Measurements from ENCODE around the gene IFFO2. TPM values are rescaled to one million over a fixed set of nuclear protein-coding genes. Genes with fewer than 3 reads are reported as not detected.

IFFO2 gene
- total RNA-seq, 4 donors from 2014 or later: 5.0 to 145 (median 13.6) TPM

GRCh38 chr1:18962855-18963737, 6.6 kb upstream of the IFFO2 start:
- TF ChIP-seq POLR2A (IDR thresholded peaks at IDR 0.05) (no peak), POLR2AphosphoS5 (IDR thresholded peaks at IDR 0.05) (no peak), CTCF (IDR thresholded peaks at IDR 0.05) (no peak), EP300 (IDR thresholded peaks at IDR 0.05; ENCODE audit: low read depth) (no peak)
- Histone ChIP-seq H3K27ac (peak overlapping the region in 3 of 4 donors; percentile 44 to 55 (median 54)), H3K9me3 (no peaks in the 10 kb centered on the region), H3K4me1 (peaks cover 3 to 14% (median 9%) of the 10 kb centered on the region in 4 donors), H3K4me3 (no peak overlapping the region), H3K36me3 (no peaks in the 10 kb centered on the region), H3K27me3 (no peaks in the 10 kb centered on the region)
- 86 to 87% methylated on average over 4 to 7 of the region's 7 CpGs for WGBS, 2 donors (ENCODE audit: low coverage in 1 of 2)
- in situ Hi-C loops (cut with MboI; ENCODE audit: low pct_ligation_motif_present in 1 of 4, low pct_unique_long_range_greater_than_20kb in 1 of 4, low sequenced_read_pairs in 3 of 4) (no loop called here), intact Hi-C loops (cut with DNase I; ENCODE audit: low total_unique reads) (no loop called here)
- no peak for DNase-seq

- peak overlapping the region; percentile 34 to 55 (median 49) for H3K27ac ChIP-seq
Observed at GRCh38 chr1:18962121-18962721, 5.7 kb upstream of the IFFO2 start.

GRCh38 chr1:18960821-18961220, 4.3 kb upstream of the IFFO2 start:
- DNase-seq: no peak
- intact Hi-C loops (cut with DNase I; ENCODE audit: low total_unique reads): no loop called here
- H3K36me3 ChIP-seq: no peaks in the 10 kb centered on the region
- 81 to 89% methylated on average over 3 of the region's 3 CpGs for WGBS, 2 donors (ENCODE audit: low coverage in 1 of 2)
- TF ChIP-seq POLR2AphosphoS5 (IDR thresholded peaks at IDR 0.05) (no peak), EP300 (IDR thresholded peaks at IDR 0.05; ENCODE audit: low read depth) (no peak), POLR2A (IDR thresholded peaks at IDR 0.05) (no peak), CTCF (IDR thresholded peaks at IDR 0.05) (no peak)
- H3K4me1 ChIP-seq: peaks cover 3 to 26% (median 16%) of the 10 kb centered on the region in 4 donors
- H3K4me3 ChIP-seq: no peak overlapping the region
- no peaks in the 10 kb centered on the region for H3K9me3 ChIP-seq
- in situ Hi-C loops (cut with MboI; ENCODE audit: low pct_ligation_motif_present in 1 of 4, low pct_unique_long_range_greater_than_20kb in 1 of 4, low sequenced_read_pairs in 3 of 4): no loop called here
- no peaks in the 10 kb centered on the region for H3K27me3 ChIP-seq
- H3K27ac ChIP-seq: no peak overlapping the region

More at GRCh38 chr1:18962121-18962721, 5.7 kb upstream of the IFFO2 start:
- WGBS, 2 donors (ENCODE audit: low coverage in 1 of 2): 48 to 50% methylated on average over 3 to 9 of the region's 9 CpGs
- Histone ChIP-seq H3K27me3 (no peaks in the 10 kb centered on the region), H3K36me3 (no peaks in the 10 kb centered on the region), H3K9me3 (no peaks in the 10 kb centered on the region), H3K4me3 (no peak overlapping the region), H3K4me1 (peaks cover 3 to 22% (median 12%) of the 10 kb centered on the region in 4 donors)
- no peak for TF ChIP-seq POLR2A (IDR thresholded peaks at IDR 0.05)
- in situ Hi-C loops (cut with MboI; ENCODE audit: low pct_ligation_motif_present in 1 of 4, low pct_unique_long_range_greater_than_20kb in 1 of 4, low sequenced_read_pairs in 3 of 4) (no loop called here), intact Hi-C loops (cut with DNase I; ENCODE audit: low total_unique reads) (no loop called here)
- peak; percentile 54 for DNase-seq

- DNase-seq: no peak
- in situ Hi-C loops (cut with MboI; ENCODE audit: low pct_ligation_motif_present in 1 of 4, low pct_unique_long_range_greater_than_20kb in 1 of 4, low sequenced_read_pairs in 3 of 4) (no loop called here), intact Hi-C loops (cut with DNase I; ENCODE audit: low total_unique reads) (no loop called here)
- no peak for TF ChIP-seq POLR2A (IDR thresholded peaks at IDR 0.05)
- TF ChIP-seq EP300 (IDR thresholded peaks at IDR 0.05; ENCODE audit: low read depth): no peak
- no peak for TF ChIP-seq POLR2AphosphoS5 (IDR thresholded peaks at IDR 0.05)
- no peak for TF ChIP-seq CTCF (IDR thresholded peaks at IDR 0.05)
- H3K27me3 ChIP-seq: no peaks in the 10 kb centered on the region
- H3K4me1 ChIP-seq: peaks cover 3 to 27% (median 17%) of the 10 kb centered on the region in 4 donors
- H3K4me3 ChIP-seq: no peak overlapping the region
- H3K27ac ChIP-seq: no peak overlapping the region
- no peaks in the 10 kb centered on the region for H3K9me3 ChIP-seq
- WGBS, 2 donors (ENCODE audit: low coverage in 1 of 2): 95 to 100% methylated on average over 4 of the region's 4 CpGs
- no peaks in the 10 kb centered on the region for H3K36me3 ChIP-seq
Observed at GRCh38 chr1:18960409-18960808, 3.9 kb upstream of the IFFO2 start.

Data from transverse colon (tissue), 4 donors.